ENCODE data around the gene PRADC1.

The PRADC1 gene

GRCh38 chr2:73235315-73236028 is 2.4 kb upstream of the PRADC1 start:
- DNase-seq (ENCODE audit: low spot score), result no peak

- DNase-seq (ENCODE audit: low spot score), result peak; percentile 90
Measured at GRCh38 chr2:73233932-73234832, 1.1 kb upstream of the PRADC1 start, which contains the start of gene CCT7. TSS of gene CCT7 (plus strand) at chr2:73234308. CDS start at chr2:73234379, 71 bp downstream.

DNA sequence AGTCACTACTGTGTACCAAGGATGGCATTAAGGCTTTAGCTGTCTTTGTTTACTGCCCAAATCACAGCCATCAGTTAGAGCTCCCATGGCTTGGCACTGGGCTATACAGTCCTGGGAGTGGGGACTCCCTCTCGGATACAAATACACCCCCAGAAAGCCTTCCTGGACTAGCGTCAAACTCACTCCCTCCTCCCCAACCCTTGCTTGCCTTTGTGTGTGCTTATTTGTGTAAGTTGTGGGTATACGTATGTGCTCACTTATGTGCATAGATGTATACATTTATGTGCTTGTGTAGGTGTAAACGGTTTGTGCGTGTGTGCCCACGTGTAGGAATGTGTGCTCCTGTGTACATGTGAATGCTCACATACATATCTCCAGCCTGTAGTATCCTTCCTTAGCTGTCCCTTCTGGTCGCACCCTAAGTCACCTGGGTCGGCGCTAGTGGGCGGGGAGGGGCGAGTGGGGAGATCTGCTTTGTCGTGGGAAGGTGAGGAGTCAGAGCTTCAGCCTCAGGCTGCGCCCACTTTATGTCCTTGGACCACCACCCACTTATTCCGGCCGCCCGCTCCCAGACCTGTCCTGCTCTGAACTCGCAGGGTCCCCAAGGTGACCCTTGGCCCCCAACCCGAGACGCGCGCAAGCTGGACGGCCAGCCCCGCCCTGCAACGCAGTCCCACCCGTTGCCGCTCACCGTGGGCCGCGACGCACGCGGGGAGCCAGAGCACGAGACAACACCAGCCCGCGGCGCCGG is 461 bp downstream of the PRADC1 start:
- DNase-seq (ENCODE audit: low spot score), result no peak

GRCh38 chr2:73228631-73229030 is 4.4 kb downstream of the PRADC1 start:
- DNase-seq (ENCODE audit: low spot score), result no peak

DNA sequence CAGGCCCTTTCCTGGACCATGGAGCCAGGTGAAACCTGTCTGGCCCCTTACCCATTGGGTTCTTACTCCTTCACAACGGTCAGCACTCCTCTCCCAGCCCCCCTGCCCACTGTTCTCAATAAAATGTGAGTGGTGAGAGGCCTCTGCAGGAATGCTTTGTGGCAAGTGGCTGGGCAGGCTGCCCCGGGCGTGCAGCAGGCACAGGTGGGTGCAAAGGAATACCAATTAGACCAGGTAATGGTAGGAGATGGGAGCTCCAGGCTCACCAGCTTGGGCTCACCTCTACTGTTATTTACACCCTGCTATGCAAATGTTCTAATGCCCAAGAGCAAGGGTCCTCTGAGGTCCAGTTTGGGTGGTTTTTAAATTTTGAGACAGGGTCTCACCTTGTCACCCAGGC is 6.0 kb downstream of the PRADC1 start:
- DNase-seq (ENCODE audit: low spot score), result no peak

DNA sequence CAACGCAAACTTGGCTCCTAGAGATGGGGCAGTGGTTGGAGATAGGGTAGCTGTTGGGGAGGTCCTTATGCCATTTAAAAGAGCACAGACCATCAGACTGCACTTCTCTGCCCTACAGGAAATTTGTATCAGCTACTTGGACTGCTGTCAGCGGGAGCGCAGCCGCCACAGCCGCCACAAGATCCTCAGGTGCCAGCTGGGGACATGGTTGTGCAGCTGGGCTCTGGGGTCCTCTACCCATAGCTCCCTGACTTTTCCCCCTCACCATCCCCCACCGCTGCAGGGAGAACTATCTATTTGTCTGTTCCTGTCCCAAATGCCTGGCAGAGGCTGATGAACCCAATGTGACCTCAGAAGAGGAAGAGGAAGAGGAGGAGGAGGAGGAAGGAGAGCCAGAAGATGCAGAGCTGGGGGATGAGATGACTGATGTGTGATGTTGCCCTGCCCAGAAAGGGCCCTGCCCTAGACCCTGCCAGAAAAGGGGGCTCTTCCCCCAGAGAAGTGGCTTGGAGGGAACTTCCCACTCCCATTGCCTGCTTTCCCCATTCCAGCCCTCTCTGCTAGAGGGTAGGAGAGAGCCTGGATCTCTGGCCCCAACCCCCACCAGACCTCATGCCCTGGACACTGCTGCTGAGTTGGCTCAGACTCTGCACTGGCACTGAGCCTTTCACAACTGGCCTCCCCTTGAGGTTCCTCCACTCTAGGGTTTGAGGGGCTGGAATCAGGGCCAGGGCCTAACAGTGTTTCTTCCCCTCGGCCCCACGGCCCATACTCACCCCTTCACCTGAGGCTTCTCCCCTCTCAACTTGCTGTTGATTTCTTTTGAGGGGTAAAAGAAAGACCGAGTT is 7.3 kb downstream of the PRADC1 start:
- DNase-seq (ENCODE audit: low spot score), result no peak

DNA sequence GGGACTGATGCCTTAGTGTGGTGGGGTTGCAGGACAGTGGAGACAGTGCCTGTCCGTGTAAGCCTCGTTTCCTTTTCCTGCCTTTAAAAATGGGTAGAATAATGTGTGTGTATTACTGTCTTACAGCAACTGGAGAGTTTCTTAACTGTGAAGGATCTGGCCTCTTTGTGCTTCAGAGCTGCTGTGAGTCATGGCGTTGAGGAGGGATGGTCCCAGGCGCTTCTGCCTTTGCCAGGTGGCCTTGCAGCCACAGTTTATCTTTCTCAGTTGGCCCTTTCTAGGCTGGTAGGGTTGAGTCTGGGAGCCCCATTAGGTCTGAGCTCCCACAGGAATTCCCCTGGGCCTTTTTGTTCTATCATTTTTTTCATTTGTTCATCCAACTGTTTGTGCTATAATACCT is 9.2 kb downstream of the PRADC1 start:
- no peak for DNase-seq (ENCODE audit: low spot score)

GRCh38 chr2:73218298-73218697 is 14.7 kb downstream of the PRADC1 start:
- no peak for DNase-seq (ENCODE audit: low spot score)

GRCh38 chr2:73217826-73218225 is 15.2 kb downstream of the PRADC1 start:
- DNase-seq (ENCODE audit: low spot score), result no peak

DNA sequence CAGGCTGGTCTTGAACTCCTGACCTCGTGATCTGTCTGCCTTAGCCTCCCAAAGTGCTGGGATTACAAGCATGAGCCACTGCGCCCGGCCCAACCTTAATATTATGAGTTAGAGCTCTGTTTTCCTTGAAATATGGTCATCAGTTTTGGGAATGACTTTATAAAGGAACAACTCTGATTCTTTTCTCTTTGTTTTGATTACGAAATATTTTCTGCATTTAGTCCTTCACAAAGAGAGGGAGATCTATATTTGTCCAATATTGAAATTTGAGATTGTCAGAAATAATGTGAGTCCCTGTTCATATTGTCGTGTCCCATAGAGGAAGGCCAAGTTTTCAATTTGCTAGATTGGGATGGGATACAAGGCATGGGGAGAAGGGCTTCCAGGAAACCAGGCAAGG is 15.9 kb downstream of the PRADC1 start:
- no peak for DNase-seq (ENCODE audit: low spot score)

DNA sequence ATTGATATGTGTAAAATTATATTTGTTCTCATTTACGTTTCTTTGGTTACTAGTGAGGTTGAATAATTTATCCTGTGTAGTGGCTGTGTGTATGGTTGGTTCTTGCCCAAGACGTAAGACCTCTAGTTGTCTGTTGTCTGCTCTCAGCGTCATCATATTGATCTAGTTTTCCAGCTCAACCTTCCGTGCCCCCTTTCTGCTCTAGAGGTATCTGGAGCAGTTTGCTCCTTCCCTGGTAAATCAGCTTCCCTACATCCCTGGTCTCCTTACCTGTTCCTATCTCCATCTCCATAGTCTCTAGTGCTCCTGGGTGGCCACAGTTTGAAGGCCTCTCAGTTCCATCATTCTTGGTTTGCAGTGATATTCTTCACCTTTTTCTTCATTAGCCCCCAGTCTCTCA is 17.8 kb downstream of the PRADC1 start:
- no peak for DNase-seq (ENCODE audit: low spot score)

DNA sequence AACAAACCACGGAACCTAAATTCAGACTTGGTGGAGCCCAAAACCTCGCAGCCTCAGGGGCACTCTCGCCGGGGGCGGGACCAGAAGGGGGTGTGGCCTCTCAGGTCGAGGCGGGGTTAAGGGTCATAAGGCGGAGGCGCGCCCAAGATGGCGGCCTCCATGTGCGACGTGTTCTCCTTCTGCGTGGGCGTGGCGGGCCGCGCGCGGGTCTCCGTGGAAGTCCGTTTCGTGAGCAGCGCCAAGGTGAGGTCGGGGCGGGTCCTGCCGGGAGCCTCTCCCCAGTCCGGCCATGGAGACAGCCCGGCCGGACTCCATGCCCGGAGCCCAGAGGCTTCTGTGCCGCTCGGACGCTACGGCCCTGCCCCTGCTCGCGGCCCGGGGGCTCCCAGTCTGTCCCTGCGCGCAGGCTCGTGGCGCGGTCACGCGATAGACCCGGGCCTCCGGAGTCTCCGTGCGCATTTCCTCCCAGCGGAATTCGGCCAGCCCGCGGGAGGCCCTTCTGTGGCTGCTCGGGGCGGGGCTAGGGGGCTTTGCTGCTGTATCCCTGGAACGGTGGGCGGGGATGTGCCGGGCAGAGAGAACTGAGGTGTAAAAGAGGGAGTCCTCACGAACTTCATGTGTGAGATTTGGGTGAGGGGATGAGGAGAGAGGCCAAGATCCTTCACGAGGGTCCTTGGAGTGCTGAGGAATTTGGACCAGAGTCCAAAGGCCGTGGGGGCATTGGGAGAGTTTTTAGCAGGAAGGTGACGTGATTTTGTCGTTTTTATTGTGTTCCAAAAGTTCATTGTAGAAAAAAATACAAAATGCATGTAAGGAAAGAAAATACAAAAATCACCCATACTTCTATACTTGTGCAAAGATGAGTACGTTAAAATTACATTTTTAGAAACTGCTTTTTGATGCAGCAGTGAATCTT is 18.7 kb downstream of the PRADC1 start, which contains the start of gene SMYD5:
TSS of gene SMYD5 (plus strand) at position 126 of the 916 bp plus-strand sequence. CDS start at position 148, 22 bp downstream.
- DNase-seq (ENCODE audit: low spot score), result peak; percentile 96

DNA sequence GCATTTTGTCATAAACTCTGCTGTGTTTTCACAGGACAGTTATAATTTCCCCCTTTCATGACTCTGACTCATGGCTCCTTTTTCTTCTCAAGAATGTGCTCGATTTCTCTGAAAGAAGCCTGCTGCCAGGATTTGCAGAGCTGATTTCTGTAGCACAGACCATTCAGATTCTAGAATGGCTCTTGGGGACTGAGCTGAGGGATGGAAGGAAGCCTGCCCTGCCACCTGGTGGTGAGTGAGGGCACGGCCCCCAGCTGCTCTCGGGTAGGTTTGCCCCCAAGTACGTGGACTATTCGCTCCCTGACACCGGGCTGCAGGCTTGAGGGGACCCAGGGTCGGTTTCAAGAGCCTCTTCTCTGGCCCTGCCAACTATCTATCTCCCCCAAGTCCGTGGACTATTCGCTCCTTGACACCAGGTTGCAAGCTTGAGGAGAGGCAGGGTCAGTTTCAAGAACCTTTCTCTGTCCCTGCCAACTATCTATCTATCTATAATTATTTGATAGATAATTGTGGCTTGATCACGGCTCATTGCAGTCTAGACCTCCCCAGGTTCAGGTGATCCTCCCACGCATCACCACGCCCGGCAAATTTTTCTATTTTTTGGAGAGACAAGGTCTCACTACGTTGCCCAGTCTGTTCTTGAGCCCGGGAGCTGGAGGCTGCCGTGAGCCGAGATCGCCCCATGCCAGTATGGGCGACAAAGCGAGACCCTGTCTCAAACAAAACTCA is 20.4 kb downstream of the PRADC1 start:
- peak; percentile 92 for DNase-seq (ENCODE audit: low spot score)

- no peak for DNase-seq (ENCODE audit: low spot score)
Measured at GRCh38 chr2:73212098-73212447, 21.0 kb downstream of the PRADC1 start.

DNA sequence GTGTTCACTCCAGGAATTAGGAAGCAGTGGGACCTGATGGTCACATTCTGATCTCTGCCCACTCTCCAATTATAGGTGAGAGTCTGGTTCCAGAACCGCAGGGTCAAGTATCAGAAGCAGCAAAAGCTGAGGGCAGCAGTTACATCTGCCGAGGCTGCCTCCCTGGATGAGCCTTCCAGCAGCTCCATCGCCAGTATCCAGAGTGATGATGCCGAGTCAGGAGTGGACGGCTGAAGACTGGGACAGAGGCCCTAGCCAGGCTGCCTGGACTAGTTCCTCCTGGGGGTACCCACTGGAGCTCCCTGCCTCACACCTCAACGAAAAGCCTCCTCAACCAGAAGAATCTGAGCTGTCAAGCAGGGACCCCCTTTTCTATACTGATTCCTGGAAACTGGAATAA is 22.3 kb downstream of the PRADC1 start:
- no peak for DNase-seq (ENCODE audit: low spot score)

DNA sequence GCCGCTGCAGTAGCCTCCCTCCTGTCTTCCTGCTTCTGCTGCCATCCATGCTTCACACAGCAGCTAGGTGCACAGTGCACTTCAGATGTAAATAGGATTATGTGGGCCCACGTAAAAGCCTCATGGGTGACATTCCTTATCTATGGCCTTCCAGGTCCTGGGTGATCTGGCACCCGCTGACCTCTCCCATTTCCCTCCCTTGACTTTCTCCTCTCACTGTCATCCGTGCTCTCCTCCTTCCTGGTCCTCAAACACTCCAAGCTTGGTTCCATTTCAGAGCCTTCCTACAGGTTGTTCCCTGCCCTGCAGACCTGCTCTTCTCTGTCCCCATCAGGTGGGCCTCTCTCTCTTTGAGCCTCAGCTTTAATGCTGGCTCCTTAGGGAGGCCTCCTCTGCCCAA is 23.0 kb downstream of the PRADC1 start:
- no peak for DNase-seq (ENCODE audit: low spot score)

DNA sequence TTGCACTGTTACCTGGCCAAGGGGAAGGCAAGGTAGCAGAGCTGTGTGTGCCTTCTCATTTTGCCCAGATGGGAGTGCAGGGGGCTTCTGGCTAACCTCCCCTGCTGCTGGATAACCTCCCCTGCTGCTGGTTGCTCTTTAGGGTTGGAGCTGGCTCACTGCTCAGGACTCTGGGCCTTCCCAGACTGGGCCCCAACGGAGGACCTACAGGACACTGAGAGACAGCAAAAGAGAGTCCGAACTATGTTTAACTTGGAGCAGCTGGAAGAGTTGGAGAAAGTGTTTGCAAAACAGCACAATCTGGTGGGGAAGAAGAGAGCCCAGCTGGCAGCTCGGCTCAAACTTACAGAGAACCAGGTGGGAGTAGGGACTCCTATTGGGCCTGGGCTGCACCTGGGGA is 24.8 kb downstream of the PRADC1 start:
- no peak for DNase-seq (ENCODE audit: low spot score)

- DNase-seq (ENCODE audit: low spot score), result no peak
Measured at GRCh38 chr2:73205611-73206010, 27.4 kb downstream of the PRADC1 start.

DNA sequence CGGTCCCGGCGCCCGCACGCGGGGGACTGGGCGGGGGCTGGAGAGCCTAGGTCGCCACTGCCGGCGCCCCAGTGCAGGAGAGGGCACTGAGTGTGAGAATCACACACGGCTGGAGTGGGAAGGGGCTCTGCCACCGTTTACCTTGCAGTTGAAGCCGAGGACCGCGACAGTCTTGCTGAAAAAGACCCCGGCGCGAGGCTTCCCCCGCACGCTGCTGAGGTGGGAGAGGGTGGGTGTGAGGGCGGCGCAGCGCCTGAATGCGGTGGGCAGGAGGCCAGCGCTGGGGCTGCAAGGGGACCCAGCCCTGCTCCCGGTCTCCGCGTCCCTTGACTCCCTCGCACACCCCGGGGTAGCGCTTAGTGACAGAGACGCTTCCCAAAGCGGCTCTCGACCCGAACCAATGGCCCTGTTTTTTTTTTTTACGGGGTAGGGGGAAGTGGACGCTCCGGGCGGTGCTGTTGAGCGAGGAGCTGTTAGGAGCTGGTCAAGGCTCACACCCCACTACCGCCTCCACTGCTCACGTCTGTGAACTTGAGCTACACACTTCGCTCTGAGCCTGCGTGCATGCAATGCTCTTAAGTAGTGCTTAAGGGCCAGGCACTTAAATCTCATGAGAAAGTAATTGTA is 29.9 kb downstream of the PRADC1 start:
- DNase-seq (ENCODE audit: low spot score), result no peak
